Stimulated activated CD4-positive, alpha-beta T cell treated with anti-CD3 and anti-CD28 coated beads, Interleukin-4, amount 100 ng/mL, for 48 hours (primary cell): Measurements from ENCODE around the gene SYT15B.
"Not testable (repeated sequence)": the region's sequence is repeated elsewhere in the genome, so short reads cannot be mapped to it uniquely, and the experiment has no call there.

ENCODE experiments used
- DNase-seq, 2 donors: peaks; one replicate each; pipeline ENCODE4 v3.0.0-alpha.2; 2020; ENCODE audit warnings: low read depth in 2 of 2

SYT15B gene

GRCh38 chr10:47725740-47726139 lies 37.7 kb downstream of the SYT15B start:
- DNase-seq = not testable (repeated sequence)

DNA sequence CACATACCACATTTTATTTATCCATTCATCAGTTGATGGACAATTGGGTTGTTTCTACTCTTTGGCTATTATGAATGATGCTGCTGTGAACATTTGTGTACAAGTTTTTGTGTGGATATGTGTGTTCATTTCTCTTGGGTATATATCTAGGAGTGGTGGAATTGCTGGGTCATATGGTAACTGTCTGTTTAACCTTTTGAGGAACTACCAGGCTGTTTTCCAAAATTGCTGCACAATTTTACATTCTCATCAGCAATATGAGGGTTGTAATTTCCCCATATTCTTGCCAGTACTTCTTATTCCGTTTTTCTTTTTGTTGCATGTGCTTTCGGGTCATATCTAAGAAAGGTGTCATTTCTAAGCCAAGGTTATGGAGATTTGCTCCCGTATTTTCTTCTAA lies 38.3 kb downstream of the SYT15B start:
- not testable (repeated sequence) for DNase-seq

DNA sequence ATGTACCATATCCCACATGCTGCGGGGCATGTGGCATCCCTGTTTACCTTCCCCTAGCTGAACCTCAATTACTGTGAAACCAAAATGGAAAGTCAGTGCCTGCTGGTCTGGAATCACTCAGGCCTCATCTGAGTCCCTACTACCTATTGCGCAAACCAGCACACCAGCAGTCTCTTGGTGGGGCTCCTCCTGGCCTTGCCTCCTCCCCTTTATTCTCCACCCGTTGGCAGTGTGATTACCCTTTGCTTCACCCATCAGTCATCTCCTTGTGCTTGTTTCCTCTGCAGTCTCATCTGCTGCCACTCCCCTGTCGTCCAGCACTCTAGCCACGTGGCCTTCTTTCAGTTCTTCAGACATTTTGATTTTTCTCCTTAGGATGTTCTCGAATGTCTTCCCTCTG lies 39.3 kb downstream of the SYT15B start:
- DNase-seq = not testable (repeated sequence)

GRCh38 chr10:47723362-47723761 lies 40.0 kb downstream of the SYT15B start:
- not testable (repeated sequence) for DNase-seq

DNA sequence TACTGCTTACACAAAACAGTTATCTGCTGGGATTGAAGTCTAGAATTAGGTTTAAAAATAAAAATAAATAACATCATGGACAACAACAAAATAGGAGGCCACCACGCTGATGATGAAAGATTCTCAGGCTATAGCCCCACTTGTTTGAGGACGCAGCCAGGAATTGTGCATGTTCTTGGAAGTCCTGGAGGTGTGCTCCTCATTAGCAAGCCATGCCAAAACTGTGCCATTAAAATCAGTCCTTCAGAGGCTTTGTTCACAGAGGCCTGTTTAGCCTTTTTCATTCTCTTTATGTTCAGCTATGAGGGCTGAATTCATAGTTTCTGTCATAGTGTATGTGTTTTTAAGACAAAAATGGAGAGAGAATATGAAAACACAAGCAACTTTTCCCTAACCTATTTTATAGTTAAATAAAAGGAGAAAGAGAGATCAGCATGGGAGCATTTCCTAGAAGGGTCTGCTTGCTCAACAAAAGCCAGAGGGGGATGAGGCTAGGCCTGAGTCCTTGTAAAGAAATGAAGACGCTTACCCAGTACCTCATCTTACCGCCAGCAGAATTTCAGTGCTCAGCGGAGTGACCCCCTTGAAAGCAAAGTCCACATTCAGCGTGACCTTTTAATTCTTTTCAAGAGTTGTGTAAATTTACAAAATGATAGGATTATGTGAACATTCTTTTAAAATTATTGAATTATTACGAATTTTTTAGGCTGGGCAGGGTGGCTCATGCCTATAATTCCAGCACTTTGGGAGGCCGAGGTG lies 46.2 kb downstream of the SYT15B start:
- not testable (repeated sequence) for DNase-seq
